GM12878 (cell line): Measurements from ENCODE around the gene SLC34A1. TPM values are rescaled to one million over a fixed set of nuclear protein-coding genes. Genes with fewer than 3 reads are reported as not detected.

ENCODE experiments used
- ATAC-seq: fragments of 200-7000 bp; cut with Tn5 transposase; 3 replicates; pipeline ENCODE4 v1.9.1; 2020; ENCODE audit warnings: mild to moderate bottlenecking, moderate library complexity
- BruUV-seq: library from RNA; stranded (reverse); fragments of 400-500 nt; replicated peaks from 2 replicates; lab custom pipeline; 2021; lab: Mats Ljungman, UMichigan
- CTCF ChIA-PET: fragments of 300-600 bp; sonication (Branson Sonifier 250); formaldehyde crosslinking; extraction: SDS; loops from one replicate; lab custom pipeline; 2021; ENCODE audit warnings: inconsistent platforms; lab: Yijun Ruan, JAX
- POLR2A ChIA-PET: fragments of 350-600 bp; formaldehyde crosslinking; extraction: SDS; loops from one replicate; lab custom pipeline; 2021; ENCODE audit warnings: inconsistent platforms; lab: Charles Lee
- RAD21 ChIA-PET: fragments of 300-600 bp; sonication (Branson Sonifier 250); formaldehyde crosslinking; loops from one replicate; lab custom pipeline; 2023; ENCODE audit warnings: antibody characterized with exemption; ENCODE audit not compliant: unreplicated experiment; lab: Charles Lee
- SMC1A ChIA-PET: fragments of 300-600 bp; sonication (Branson Sonifier 250); formaldehyde crosslinking; loops from one replicate; lab custom pipeline; 2023; ENCODE audit not compliant: unreplicated experiment, uncharacterized antibody; lab: Charles Lee
- DNase-seq: peaks from one replicate; pipeline ENCODE4 v3.0.0-alpha.2; 2011; ENCODE audit warnings: low read depth, low spot score
- FAIRE-seq: peaks from 3 replicates; lab custom pipeline; 2011; peaks lifted over from hg19 to GRCh38; lab: Jason Lieb, UNC
- H2AFZ ChIP-seq: 2 replicates; pipeline ENCODE4 v1.6.0; 2011; ENCODE audit warnings: low read depth, low read length, control low read depth; ENCODE audit not compliant: control insufficient read depth
- H3K27ac ChIP-seq: 2 replicates; pipeline ENCODE4 v1.5.1; 2011; ENCODE audit warnings: control low read depth; ENCODE audit not compliant: control insufficient read depth, insufficient read depth
- H3K27me3 ChIP-seq, 2 experiments: replicated peaks in 1 of 2; 2 replicates each; pipeline versions ENCODE4 v1.6.0 to v1.6.1; 2011; ENCODE audit warnings: low read length in 1 of 2; ENCODE audit not compliant: control insufficient read depth in 2 of 2, insufficient read depth in 2 of 2
- H3K36me3 ChIP-seq, 2 experiments: 2 replicates each; pipeline ENCODE4 v1.5.1; 2011; ENCODE audit warnings: low read length in 1 of 2; ENCODE audit not compliant: control insufficient read depth in 2 of 2, insufficient read depth in 2 of 2
- H3K4me1 ChIP-seq: 2 replicates; pipeline ENCODE4 v1.6.1; 2011; ENCODE audit warnings: mild to moderate bottlenecking, low read length, moderate library complexity, mixed read lengths; ENCODE audit not compliant: control insufficient read depth, insufficient read depth
- H3K4me2 ChIP-seq: 2 replicates; pipeline ENCODE4 v1.6.0; 2011; ENCODE audit warnings: control low read depth; ENCODE audit not compliant: control insufficient read depth, insufficient read depth
- H3K4me3 ChIP-seq: fragments of 200-600 bp; sonication (generic); 2 replicates; pipeline ENCODE4 v1.5.1; 2016
- H3K79me2 ChIP-seq: 2 replicates; pipeline ENCODE4 v1.6.0; 2011; ENCODE audit warnings: low read length; ENCODE audit not compliant: control insufficient read depth, insufficient read depth
- H3K9ac ChIP-seq: 2 replicates; pipeline ENCODE4 v1.8.0; 2011; ENCODE audit warnings: low read length, control low read depth, mixed read lengths; ENCODE audit not compliant: control insufficient read depth, insufficient read depth
- H3K9me3 ChIP-seq: replicated peaks from 3 replicates; pipeline ENCODE4 v1.5.1; 2011; ENCODE audit warnings: mild to moderate bottlenecking, low read length; ENCODE audit not compliant: control insufficient read depth, insufficient read depth
- H4K20me1 ChIP-seq: 2 replicates; pipeline ENCODE4 v1.6.0; 2011; ENCODE audit not compliant: control insufficient read depth, insufficient read depth
- BCL3 ChIP-seq: IDR thresholded peaks from 2 replicates; pipeline ENCODE4 v1.6.1; 2011; ENCODE audit warnings: borderline replicate concordance, low read depth, mild to moderate bottlenecking, moderate library complexity, low read length; ENCODE audit not compliant: insufficient read depth, poor library complexity, severe bottlenecking
- CHD2 ChIP-seq: IDR thresholded peaks from 2 replicates; pipeline ENCODE4 v1.6.1; 2011; ENCODE audit warnings: low read depth, low read length, improper control_type of control experiment, borderline replicate concordance
- CTCF ChIP-seq, 3 experiments: IDR thresholded peaks in 2 of 3; conservative IDR thresholded peaks in 1 of 3; 2 replicates each; pipeline ENCODE4 v1.5.1; 2011; ENCODE audit warnings: low read depth in 3 of 3, low read length in 3 of 3, mild to moderate bottlenecking in 3 of 3, control low read depth in 2 of 3, moderate library complexity in 2 of 3, inconsistent platforms in 1 of 3, mixed read lengths in 1 of 3; ENCODE audit not compliant: control insufficient read depth in 2 of 3, insufficient read depth in 1 of 3; ENCODE audit errors: extremely low read depth in 1 of 3
- GATAD2B ChIP-seq: fragments of 450-650 bp; conservative IDR thresholded peaks from 2 replicates; pipeline ENCODE4 v1.6.1; 2017; ENCODE audit warnings: low read depth, mild to moderate bottlenecking, moderate library complexity
- MYC ChIP-seq: IDR thresholded peaks from 2 replicates; pipeline ENCODE4 v1.6.1; 2011; ENCODE audit warnings: mild to moderate bottlenecking, low read length, moderate library complexity, inconsistent platforms; ENCODE audit not compliant: insufficient read depth, insufficient replicate concordance, insufficient read length, severe bottlenecking
- NR2F1 ChIP-seq: fragments of 450-650 bp; conservative IDR thresholded peaks from 2 replicates; pipeline ENCODE4 v1.6.1; 2017; ENCODE audit warnings: mild to moderate bottlenecking
- RAD21 ChIP-seq: IDR thresholded peaks from 2 replicates; pipeline ENCODE4 v1.6.1; 2011; ENCODE audit warnings: mild to moderate bottlenecking, low read depth, low read length, moderate library complexity; ENCODE audit not compliant: insufficient read depth
- REST ChIP-seq: IDR thresholded peaks from 2 replicates; pipeline ENCODE4 v1.6.1; 2012; ENCODE audit warnings: mild to moderate bottlenecking, low read depth, low read length
- SMAD1 ChIP-seq: fragments of 450-650 bp; IDR thresholded peaks from 2 replicates; pipeline ENCODE4 v1.6.1; 2018; ENCODE audit warnings: mild to moderate bottlenecking, low read depth; ENCODE audit not compliant: partially characterized antibody
- SP1 ChIP-seq: IDR thresholded peaks from one replicate; pipeline ENCODE4 v1.6.1; 2011; ENCODE audit warnings: low read depth, low read length
- STAT1 ChIP-seq: fragments of 450-650 bp; conservative IDR thresholded peaks from 2 replicates; pipeline ENCODE4 v1.6.1; 2014; ENCODE audit warnings: antibody characterized with exemption, mild to moderate bottlenecking
- YY1 ChIP-seq: IDR thresholded peaks from 2 replicates; pipeline ENCODE4 v1.6.1; 2011; ENCODE audit warnings: low read depth, mild to moderate bottlenecking, low read length
- whole genome bisulfite sequencing: methylation state at CpG from one replicate; pipeline ENCODE4 v1.1.6; 2016; ENCODE audit warnings: low lambda C conversion rate; ENCODE audit not compliant: insufficient replicate concordance, insufficient coverage; ENCODE audit errors: missing lambda C conversion rate; 5-methylcytosine and 5-hydroxymethylcytosine counted together
- in situ Hi-C: fragments of 300-500 bp; cut with MboI; formaldehyde crosslinking; loops from 9 replicates; pipeline ENCODE4 v1.14.3; 2018; ENCODE audit warnings: mixed read lengths
- intact Hi-C: fragments of 100-400 bp; cut with micrococcal nuclease; formaldehyde crosslinking; loops from one replicate; pipeline ENCODE4 v1.14.2; 2022; ENCODE audit not compliant: unreplicated experiment
- polyA plus RNA-seq, 11 experiments: library from polyadenylated mRNA; depleted of rRNA in 4 of 11; unstranded in 6 of 11; stranded (reverse) in 5 of 11; fragments of >200 nt; fragmentation: Nextera tagmentation in 4 of 11; fragmentation: Illumina TruSeq in 1 of 11; extraction: Ambion mirVana in 4 of 11; extraction: Trizol in 1 of 11; gene quantifications; 1 replicate in 1 of 11; 2 replicates in 10 of 11; pipeline versions ENCODE4 v1.2.1 to v1.2.3, GENCODE V29; 2011 to 2016; ENCODE audit warnings: inconsistent platforms in 2 of 11, missing spikeins in 2 of 11, low read depth in 1 of 11
- total RNA-seq, 4 experiments: library from RNA; depleted of rRNA in 3 of 4; stranded (reverse); fragments of >200 nt in 3 of 4; fragmentation: Illumina TruSeq in 1 of 4; extraction: Trizol in 1 of 4; gene quantifications; 2 replicates each; pipeline versions ENCODE4 v1.2.1 to v1.2.3, GENCODE V29; 2013 to 2021
- TF ChIP-seq, protein P1 (sequence below): IDR thresholded peaks from 2 replicates; pipeline ENCODE4 v1.6.1; 2012; ENCODE audit warnings: low read depth, low read length, improper control_type of control experiment

The SLC34A1 gene
- total and polyA plus RNA-seq, 10 of the 15 experiments (the other 5 are each of a cell fraction or from before 2014, with no cell fraction given), result 0.03 to 0.14 (median 0.09) TPM; not detected in 2

- Histone ChIP-seq H4K20me1 (no peaks in the 10 kb centered on the region), H3K4me3 (peak overlapping the region; percentile 79), H2AFZ (peak overlapping the region; percentile 88), H3K27ac (peak overlapping the region; percentile 35; the same call in 1 of the 2 replicates), H3K79me2 (no peaks in the 10 kb centered on the region), H3K4me1 (peaks cover 28% of the 10 kb centered on the region), H3K9me3 (no peaks in the 10 kb centered on the region), H3K4me2 (peak overlapping the region; percentile 87), H3K9ac (peak overlapping the region; percentile 49), H3K36me3 (no peaks in the 10 kb centered on the region), H3K27me3 (no peaks in the 10 kb centered on the region; a peak in 1 of 4 replicates)
- ATAC-seq (peak; percentile 93), FAIRE-seq (peak; percentile 86), DNase-seq (no peak)
- CTCF ChIA-PET, result interaction anchor here (0.7 to 8.3 kb wide), 36 partner anchors 11 to 290 kb away, joined by 3 to 391 read pairs (median 8); partner anchors contain the start of genes GRK6, LMAN2, MXD3 and PDLIM7
- BruUV-seq, result no TSS peak
- SMC1A ChIA-PET, result interaction anchor here (0.6 to 7.4 kb wide), 23 partner anchors 9 to 107 kb away, joined by 3 to 105 read pairs (median 6); partner anchors contain the start of genes GRK6, LMAN2 and PRR7
- under 1% methylated on average over 77 of the region's 93 CpGs for WGBS
- in situ Hi-C loops (no loop called here), intact Hi-C loops (loop anchor here (1.0 kb wide), 3 partner anchors 23 to 86 kb away; no protein-coding TSS in a partner anchor)
- POLR2A ChIA-PET, result interaction anchor here (0.6 to 11.0 kb wide), 25 partner anchors 9 to 878 kb away, joined by 3 to 174 read pairs (median 4); partner anchors contain the start of genes GRK6, PDLIM7, PRR7 and RGS14
- RAD21 ChIA-PET, result interaction anchor here (0.8 to 6.5 kb wide), 24 partner anchors 9 to 658 kb away, joined by 3 to 291 read pairs (median 8); partner anchors contain the start of genes DOK3, GRK6, PDLIM7 and PRR7
- TF ChIP-seq CTCF (IDR thresholded peaks at IDR 0.05 in 2 of 3, conservative IDR thresholded peaks at IDR 0.05 in 1 of 3; ENCODE audit: control insufficient read depth in 2 of 3, extremely low read depth in 1 of 3, insufficient read depth in 1 of 3, low read depth in 3 of 3, low read length in 3 of 3) (peak; percentile 81 to 95 (median 85)), SMAD1 (peak; percentile 99), CHD2 (peak; percentile 39; the same call in 1 of the 2 replicates), RAD21 (peak; percentile 87), YY1 (peak; percentile 92), MYC (peak; percentile 42), GATAD2B (peak; percentile 78), STAT1 (0 out of 2 replicates have a peak, but pooled peaks have one; percentile 25), NR2F1 (peak; percentile 83; the same call in 1 of the 2 replicates), BCL3 (no peak), REST (no peak), SP1 (peak; percentile 17)
- TF ChIP-seq, protein P1, sequence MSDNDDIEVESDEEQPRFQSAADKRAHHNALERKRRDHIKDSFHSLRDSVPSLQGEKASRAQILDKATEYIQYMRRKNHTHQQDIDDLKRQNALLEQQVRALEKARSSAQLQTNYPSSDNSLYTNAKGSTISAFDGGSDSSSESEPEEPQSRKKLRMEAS, result peak; percentile 87
These were observed 19.8 kb downstream of the SLC34A1 start for GRCh38 chr5:177403792-177404640.
